ENCODE results near the gene GORASP2.

Gene GORASP2

DNA sequence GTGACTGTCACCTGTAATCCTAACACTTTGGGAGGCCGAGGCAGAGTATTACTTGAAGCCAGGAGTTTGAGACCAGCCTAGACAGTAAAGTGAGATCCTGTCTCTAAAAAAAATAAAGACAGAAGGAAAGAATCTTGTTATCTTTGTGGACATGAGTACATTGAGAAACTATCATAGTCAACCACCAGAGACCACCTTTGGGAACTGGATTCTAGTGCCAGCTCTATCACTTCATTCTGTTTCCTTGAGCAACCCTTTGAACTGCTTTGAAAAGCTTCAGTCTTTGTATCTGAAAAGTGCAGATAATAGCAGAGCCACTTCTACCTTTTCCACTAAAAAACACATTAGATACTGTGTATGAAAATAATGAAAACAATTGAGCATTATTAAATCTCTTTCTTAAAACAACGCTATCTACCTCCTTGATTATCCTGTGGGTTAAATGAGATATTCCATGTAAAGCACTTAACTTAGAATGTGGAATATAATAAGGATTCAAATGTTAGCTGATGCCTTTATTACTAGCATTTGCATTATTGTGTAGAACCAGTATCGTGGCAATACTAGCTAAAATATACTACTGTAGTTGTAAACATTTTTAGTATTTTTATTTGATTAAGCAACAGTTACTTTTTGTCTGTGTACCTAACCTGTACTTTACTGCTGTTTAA is 8.8 kb downstream of the GORASP2 start:
- Histone ChIP-seq H3K79me2 (ENCODE audit: control insufficient read depth, low read length) (peaks cover 99% of the 10 kb centered on the region), H3K36me3 (ENCODE audit: control insufficient read depth, low read length) (peaks cover 52% of the 10 kb centered on the region), H3K4me1 (ENCODE audit: control insufficient read depth, low read length) (peaks cover 29% of the 10 kb centered on the region), H3K27me3 (ENCODE audit: control insufficient read depth, low read length) (no peaks in the 10 kb centered on the region), H3K4me2 (ENCODE audit: low read length) (no peak overlapping the region), H3K27ac (ENCODE audit: low read depth, low read length) (no peak overlapping the region), H3K9me2 (replicated peaks; ENCODE audit: control insufficient read depth, low read length) (no peaks in the 10 kb centered on the region), H3K9me3 (ENCODE audit: control insufficient read depth, insufficient read depth, low read length) (no peaks in the 10 kb centered on the region), H3F3A (ENCODE audit: control insufficient read depth, insufficient read depth) (no peaks in the 10 kb centered on the region), H3K4me3 (ENCODE audit: low read length) (no peak overlapping the region), H4K20me1 (ENCODE audit: control insufficient read depth, insufficient read depth, low read depth, low read length) (peaks cover 13% of the 10 kb centered on the region)
- TF ChIP-seq, protein P1, sequence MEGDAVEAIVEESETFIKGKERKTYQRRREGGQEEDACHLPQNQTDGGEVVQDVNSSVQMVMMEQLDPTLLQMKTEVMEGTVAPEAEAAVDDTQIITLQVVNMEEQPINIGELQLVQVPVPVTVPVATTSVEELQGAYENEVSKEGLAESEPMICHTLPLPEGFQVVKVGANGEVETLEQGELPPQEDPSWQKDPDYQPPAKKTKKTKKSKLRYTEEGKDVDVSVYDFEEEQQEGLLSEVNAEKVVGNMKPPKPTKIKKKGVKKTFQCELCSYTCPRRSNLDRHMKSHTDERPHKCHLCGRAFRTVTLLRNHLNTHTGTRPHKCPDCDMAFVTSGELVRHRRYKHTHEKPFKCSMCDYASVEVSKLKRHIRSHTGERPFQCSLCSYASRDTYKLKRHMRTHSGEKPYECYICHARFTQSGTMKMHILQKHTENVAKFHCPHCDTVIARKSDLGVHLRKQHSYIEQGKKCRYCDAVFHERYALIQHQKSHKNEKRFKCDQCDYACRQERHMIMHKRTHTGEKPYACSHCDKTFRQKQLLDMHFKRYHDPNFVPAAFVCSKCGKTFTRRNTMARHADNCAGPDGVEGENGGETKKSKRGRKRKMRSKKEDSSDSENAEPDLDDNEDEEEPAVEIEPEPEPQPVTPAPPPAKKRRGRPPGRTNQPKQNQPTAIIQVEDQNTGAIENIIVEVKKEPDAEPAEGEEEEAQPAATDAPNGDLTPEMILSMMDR (IDR thresholded peaks at IDR 0.05; ENCODE audit: low read depth, low read length, poor library complexity, severe bottlenecking) = no peak
- TF ChIP-seq EZH2phosphoT487 (IDR thresholded peaks at IDR 0.05; ENCODE audit: borderline replicate concordance, low read length) = no peak

DNA sequence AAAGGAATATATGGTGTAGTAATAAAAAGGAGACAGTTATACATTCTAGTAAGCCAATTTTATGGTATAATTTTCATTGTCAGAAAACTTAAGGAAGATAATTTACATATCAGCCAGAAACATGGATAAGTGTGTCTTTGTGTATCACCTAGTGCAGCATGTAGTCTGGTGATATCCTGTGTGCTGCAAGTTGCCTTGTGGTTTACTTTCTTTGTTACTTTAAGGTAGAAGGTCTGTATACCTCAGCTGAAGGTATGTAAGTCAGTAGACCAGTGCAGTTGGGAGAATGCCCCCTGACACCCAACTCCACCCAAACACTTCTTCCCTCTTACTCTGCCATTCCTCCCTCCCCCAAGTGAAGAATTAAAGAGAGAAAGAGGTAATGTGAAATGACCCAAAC is 11.0 kb downstream of the GORASP2 start:
- Histone ChIP-seq H3K27me3 (ENCODE audit: control insufficient read depth, low read length) (no peaks in the 10 kb centered on the region), H4K20me1 (ENCODE audit: control insufficient read depth, insufficient read depth, low read depth, low read length) (peaks cover 20% of the 10 kb centered on the region), H3K27ac (ENCODE audit: low read depth, low read length) (no peak overlapping the region), H3K4me2 (ENCODE audit: low read length) (no peak overlapping the region), H3K4me1 (ENCODE audit: control insufficient read depth, low read length) (peaks cover 25% of the 10 kb centered on the region), H3K9me2 (replicated peaks; ENCODE audit: control insufficient read depth, low read length) (no peaks in the 10 kb centered on the region), H3K9me3 (ENCODE audit: control insufficient read depth, insufficient read depth, low read length) (no peaks in the 10 kb centered on the region), H3K4me3 (ENCODE audit: low read length) (no peak overlapping the region), H3K36me3 (ENCODE audit: control insufficient read depth, low read length) (peaks cover 41% of the 10 kb centered on the region), H3F3A (ENCODE audit: control insufficient read depth, insufficient read depth) (no peaks in the 10 kb centered on the region), H3K79me2 (ENCODE audit: control insufficient read depth, low read length) (peaks cover 99% of the 10 kb centered on the region)
- TF ChIP-seq, protein P1 (IDR thresholded peaks at IDR 0.05; ENCODE audit: low read depth, low read length, poor library complexity, severe bottlenecking) = no peak
- no peak for TF ChIP-seq EZH2phosphoT487 (IDR thresholded peaks at IDR 0.05; ENCODE audit: borderline replicate concordance, low read length)

DNA sequence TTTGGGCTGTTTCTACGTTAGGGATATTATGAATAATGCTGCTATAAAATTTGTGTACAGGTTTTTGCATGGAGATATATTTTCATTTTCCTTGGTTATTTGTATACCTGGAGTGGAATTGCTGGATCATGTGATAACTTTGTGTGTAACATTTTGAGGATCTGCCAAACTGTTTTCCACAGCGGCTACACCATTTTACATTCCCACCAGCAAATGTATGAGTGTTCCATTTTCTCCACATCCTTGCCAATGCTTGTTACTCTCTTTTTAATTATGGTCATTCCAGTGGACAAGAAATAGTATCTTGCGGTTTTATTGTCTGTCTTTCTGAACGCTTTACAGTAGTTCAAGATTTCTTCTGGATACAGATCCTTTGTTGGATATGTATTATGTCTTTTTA is 13.6 kb downstream of the GORASP2 start:
- TF ChIP-seq, protein P1 (IDR thresholded peaks at IDR 0.05; ENCODE audit: low read depth, low read length, poor library complexity, severe bottlenecking) = no peak
- no peak for TF ChIP-seq EZH2phosphoT487 (IDR thresholded peaks at IDR 0.05; ENCODE audit: borderline replicate concordance, low read length)
- Histone ChIP-seq H3K9me2 (replicated peaks; ENCODE audit: control insufficient read depth, low read length) (no peaks in the 10 kb centered on the region), H3K79me2 (ENCODE audit: control insufficient read depth, low read length) (peaks cover 100% of the 10 kb centered on the region), H3K4me3 (ENCODE audit: low read length) (no peak overlapping the region), H3F3A (ENCODE audit: control insufficient read depth, insufficient read depth) (no peaks in the 10 kb centered on the region), H3K27me3 (ENCODE audit: control insufficient read depth, low read length) (no peaks in the 10 kb centered on the region), H3K4me2 (ENCODE audit: low read length) (no peak overlapping the region), H3K4me1 (ENCODE audit: control insufficient read depth, low read length) (peaks cover 25% of the 10 kb centered on the region), H3K9me3 (ENCODE audit: control insufficient read depth, insufficient read depth, low read length) (no peaks in the 10 kb centered on the region), H4K20me1 (ENCODE audit: control insufficient read depth, insufficient read depth, low read depth, low read length) (peaks cover 27% of the 10 kb centered on the region), H3K27ac (ENCODE audit: low read depth, low read length) (no peak overlapping the region), H3K36me3 (ENCODE audit: control insufficient read depth, low read length) (peaks cover 39% of the 10 kb centered on the region)

All from DOHH2 (cell line).